SK-N-SH (cell line): Measurements from ENCODE around the gene GALNS. TPM values are rescaled to one million over a fixed set of nuclear protein-coding genes. Genes with fewer than 3 reads are reported as not detected.

Experiments
- CTCF ChIA-PET: fragments of 300-600, 350-600 bp; formaldehyde crosslinking; extraction: SDS; loops from one replicate; lab custom pipeline; 2021; lab: Yijun Ruan, JAX
- POLR2A ChIA-PET: fragments of 350-600 bp; sonication (Branson Sonifier 250); formaldehyde crosslinking; extraction: SDS; loops from one replicate; lab custom pipeline; 2020; ENCODE audit warnings: antibody characterized with exemption, inconsistent platforms; lab: Yijun Ruan, JAX
- DNase-seq: peaks from one replicate; pipeline ENCODE4 v3.0.0; 2012
- H2AFZ ChIP-seq: fragments of 200-600 bp; sonication (generic); 2 replicates; pipeline ENCODE4 v1.8.1; 2016; ENCODE audit warnings: antibody characterized with exemption, mild to moderate bottlenecking, low read depth
- H3F3A ChIP-seq: fragments of 200-600 bp; sonication (generic); replicated peaks from 2 replicates; pipeline ENCODE3; 2016; ENCODE audit warnings: antibody characterized with exemption, mild to moderate bottlenecking; ENCODE audit not compliant: insufficient read depth
- H3K27ac ChIP-seq, 2 experiments: fragments of 200-500 bp in 1 of 2; fragments of 200-600 bp in 1 of 2; sonication (Bioruptor generic) in 1 of 2; sonication (generic), shearing (Covaris generic) in 1 of 2; 2 replicates each; pipeline versions ENCODE4 v1.5.1 to v1.6.1; 2014 to 2016; ENCODE audit warnings: low read depth in 2 of 2, inconsistent platforms in 1 of 2, low read length in 1 of 2, mild to moderate bottlenecking in 1 of 2, mixed read lengths in 1 of 2
- H3K27me3 ChIP-seq: fragments of 200-600 bp; sonication (generic), shearing (Covaris generic); 2 replicates; pipeline ENCODE4 v1.6.1; 2016; ENCODE audit warnings: mixed run types; ENCODE audit not compliant: insufficient read depth
- H3K36me3 ChIP-seq, 2 experiments: fragments of 200-500 bp in 1 of 2; fragments of 200-600 bp in 1 of 2; sonication (Bioruptor generic) in 1 of 2; sonication (generic) in 1 of 2; replicated peaks in 1 of 2; 2 replicates each; pipeline versions ENCODE3 to v1.5.1; 2014 to 2016; ENCODE audit warnings: low read length in 1 of 2, mild to moderate bottlenecking in 1 of 2; ENCODE audit not compliant: insufficient read depth in 2 of 2, control insufficient read depth in 1 of 2
- H3K4me1 ChIP-seq, 2 experiments: fragments of 200-500 bp in 1 of 2; fragments of 200-600 bp in 1 of 2; sonication (Bioruptor generic) in 1 of 2; sonication (generic), shearing (Covaris generic) in 1 of 2; 2 replicates each; pipeline versions ENCODE4 v1.5.1 to v1.6.1; 2014 to 2016; ENCODE audit warnings: low read depth in 1 of 2, low read length in 1 of 2, mixed run types in 1 of 2; ENCODE audit not compliant: insufficient read depth in 2 of 2, control insufficient read depth in 1 of 2
- H3K4me2 ChIP-seq: fragments of 200-600 bp; sonication (generic), shearing (Covaris generic); 2 replicates; pipeline ENCODE4 v1.6.1; 2017; ENCODE audit warnings: mixed run types
- H3K4me3 ChIP-seq, 2 experiments: fragments of 200-500 bp in 1 of 2; fragments of 200-600 bp in 1 of 2; sonication (Bioruptor generic) in 1 of 2; sonication (generic), shearing (Covaris generic) in 1 of 2; 2 replicates each; pipeline versions ENCODE4 v1.5.1 to v1.8.1; 2014 to 2016; ENCODE audit warnings: low read depth in 2 of 2, inconsistent platforms in 1 of 2, low read length in 1 of 2, mild to moderate bottlenecking in 1 of 2, mixed read lengths in 1 of 2, moderate library complexity in 1 of 2
- H3K79me2 ChIP-seq: fragments of 200-600 bp; sonication (generic); 2 replicates; pipeline ENCODE4 v1.8.1; 2017; ENCODE audit warnings: mild to moderate bottlenecking; ENCODE audit not compliant: insufficient read depth
- H3K9ac ChIP-seq: fragments of 200-600 bp; sonication (generic); 2 replicates; pipeline ENCODE4 v1.6.1; 2017; ENCODE audit warnings: mixed run types
- H3K9me2 ChIP-seq: fragments of 200-600 bp; sonication (generic); 2 replicates; pipeline ENCODE4 v1.6.1; 2017; ENCODE audit warnings: mixed run types
- H3K9me3 ChIP-seq: fragments of 200-600 bp; sonication (generic); 2 replicates; pipeline ENCODE4 v1.6.1; 2017; ENCODE audit warnings: mixed run types, mild to moderate bottlenecking, moderate library complexity
- H4K20me1 ChIP-seq: fragments of 200-600 bp; sonication (generic); 2 replicates; pipeline ENCODE4 v1.6.1; 2017; ENCODE audit warnings: mild to moderate bottlenecking, mixed run types; ENCODE audit not compliant: insufficient read depth
- FOXJ3 ChIP-seq: sonication (generic); formaldehyde crosslinking; IDR thresholded peaks from 2 replicates; pipeline ENCODE4 v1.5.1; 2020; ENCODE audit warnings: mild to moderate bottlenecking, missing genetic modification reagents
- GABPA ChIP-seq: IDR thresholded peaks from 2 replicates; pipeline ENCODE4 v1.4.0; 2012; ENCODE audit warnings: low read depth, mild to moderate bottlenecking
- WGBS: methylation state at CpG from one replicate; pipeline ENCODE4 v1.1.6; 2017; ENCODE audit warnings: low lambda C conversion rate; 5-methylcytosine and 5-hydroxymethylcytosine counted together
- polyA plus RNA-seq, 3 experiments: library from polyadenylated mRNA; depleted of rRNA; stranded (reverse); fragments of >200 nt; gene quantifications; 2 replicates each; pipeline ENCODE4 v1.2.3, GENCODE V29; 2012
- TF ChIP-seq, protein P1 (sequence below): IDR thresholded peaks from 2 replicates; pipeline ENCODE4 v1.4.0; 2012; ENCODE audit warnings: low read depth, borderline replicate concordance
- TF ChIP-seq, protein P2 (sequence below): IDR thresholded peaks from 2 replicates; pipeline ENCODE4 v1.4.0; 2012; ENCODE audit warnings: low read depth, borderline replicate concordance

GALNS gene
- polyA plus RNA-seq, 1 of the 3 experiments (the other 2 are of a cell fraction): 16.5 TPM

DNA sequence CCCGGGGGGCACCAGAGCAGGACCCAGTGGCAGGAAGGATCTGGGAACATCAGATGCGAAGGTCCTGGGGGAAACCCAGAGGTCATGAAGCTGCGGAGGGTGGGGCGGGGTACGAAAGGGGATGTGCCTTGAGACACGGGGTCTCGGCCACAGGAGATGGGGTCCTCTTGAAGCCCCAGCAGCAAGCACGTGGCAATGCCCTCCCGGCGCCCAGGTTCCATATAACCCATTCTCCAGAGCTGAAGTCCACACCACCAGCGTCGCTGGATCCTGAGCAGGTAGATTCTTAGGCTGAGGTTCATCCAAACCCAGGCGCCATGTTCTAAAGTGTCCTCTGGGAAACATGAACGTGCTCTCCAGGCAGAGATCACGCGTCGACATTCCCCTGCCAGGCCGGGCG is 92.7 kb downstream of the GALNS start:
- ChIA-PET POLR2A (interaction anchor here (0.7 kb wide), 1 partner anchor 10 kb away, joined by 7 read pairs; no protein-coding TSS in a partner anchor), CTCF (interaction anchor here (0.6 to 30.9 kb wide), 3 partner anchors 8 to 319 kb away, joined by 3 to 540 read pairs (median 93); no protein-coding TSS in a partner anchor)
- no peaks in the 10 kb centered on the region for H3F3A ChIP-seq
- 89% methylated on average over 8 of the region's 19 CpGs for WGBS
- H3K79me2 ChIP-seq: peaks cover 98% of the 10 kb centered on the region
- H3K27me3 ChIP-seq: no peaks in the 10 kb centered on the region
- H3K4me3 ChIP-seq: no peak overlapping the region
- H3K36me3 ChIP-seq: peaks cover 0 to 3% of the 10 kb centered on the region in 2 experiments
- H4K20me1 ChIP-seq: peaks cover 97% of the 10 kb centered on the region
- H3K4me1 ChIP-seq: peaks cover 19 to 22% of the 10 kb centered on the region in 2 experiments; a peak in 3 of 4 replicates
- H3K4me2 ChIP-seq: no peak overlapping the region
- no peaks in the 10 kb centered on the region for H3K9me2 ChIP-seq
- TF ChIP-seq FOXJ3 (CRISPR knock-in tag): no peak
- TF ChIP-seq, protein P1, sequence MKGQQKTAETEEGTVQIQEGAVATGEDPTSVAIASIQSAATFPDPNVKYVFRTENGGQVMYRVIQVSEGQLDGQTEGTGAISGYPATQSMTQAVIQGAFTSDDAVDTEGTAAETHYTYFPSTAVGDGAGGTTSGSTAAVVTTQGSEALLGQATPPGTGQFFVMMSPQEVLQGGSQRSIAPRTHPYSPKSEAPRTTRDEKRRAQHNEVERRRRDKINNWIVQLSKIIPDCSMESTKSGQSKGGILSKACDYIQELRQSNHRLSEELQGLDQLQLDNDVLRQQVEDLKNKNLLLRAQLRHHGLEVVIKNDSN: no peak
- no peak for TF ChIP-seq GABPA
- TF ChIP-seq, protein P2, sequence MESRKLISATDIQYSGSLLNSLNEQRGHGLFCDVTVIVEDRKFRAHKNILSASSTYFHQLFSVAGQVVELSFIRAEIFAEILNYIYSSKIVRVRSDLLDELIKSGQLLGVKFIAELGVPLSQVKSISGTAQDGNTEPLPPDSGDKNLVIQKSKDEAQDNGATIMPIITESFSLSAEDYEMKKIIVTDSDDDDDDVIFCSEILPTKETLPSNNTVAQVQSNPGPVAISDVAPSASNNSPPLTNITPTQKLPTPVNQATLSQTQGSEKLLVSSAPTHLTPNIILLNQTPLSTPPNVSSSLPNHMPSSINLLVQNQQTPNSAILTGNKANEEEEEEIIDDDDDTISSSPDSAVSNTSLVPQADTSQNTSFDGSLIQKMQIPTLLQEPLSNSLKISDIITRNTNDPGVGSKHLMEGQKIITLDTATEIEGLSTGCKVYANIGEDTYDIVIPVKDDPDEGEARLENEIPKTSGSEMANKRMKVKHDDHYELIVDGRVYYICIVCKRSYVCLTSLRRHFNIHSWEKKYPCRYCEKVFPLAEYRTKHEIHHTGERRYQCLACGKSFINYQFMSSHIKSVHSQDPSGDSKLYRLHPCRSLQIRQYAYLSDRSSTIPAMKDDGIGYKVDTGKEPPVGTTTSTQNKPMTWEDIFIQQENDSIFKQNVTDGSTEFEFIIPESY: no peak
- H3K9ac ChIP-seq: no peak overlapping the region
- no peak for DNase-seq
- H3K27ac ChIP-seq: no peak overlapping the region
- H2AFZ ChIP-seq: no peak overlapping the region
- no peaks in the 10 kb centered on the region for H3K9me3 ChIP-seq

Other genes with a start within 250 kb of the GALNS start
- 0.07 TPM in 1 of 2 replicates, not detected in the other for gene IL17C, start 218.4 kb downstream of the GALNS start, polyA plus RNA-seq (2012; rRNA removed)
- gene CYBA, start 205.9 kb downstream of the GALNS start, polyA plus RNA-seq (2012; rRNA removed): 116 and 176 TPM in 2 replicates
- gene MVD, start 193.9 kb downstream of the GALNS start, polyA plus RNA-seq (2012; rRNA removed): 14.7 and 15.7 TPM in 2 replicates
- 0.03 and 0.18 TPM in 2 replicates for gene SNAI3, start 170.4 kb downstream of the GALNS start, polyA plus RNA-seq (2012; rRNA removed)
- 17.0 and 17.2 TPM in 2 replicates for gene RNF166, start 150.5 kb downstream of the GALNS start, polyA plus RNA-seq (2012; rRNA removed)
- gene CTU2, start 150.4 kb downstream of the GALNS start, polyA plus RNA-seq (2012; rRNA removed): 16.2 and 16.5 TPM in 2 replicates
- 111 and 184 TPM in 2 replicates for gene PIEZO1, start 71.7 kb downstream of the GALNS start, polyA plus RNA-seq (2012; rRNA removed)
- 3.1 and 6.1 TPM in 2 replicates for gene CDT1, start 53.2 kb downstream of the GALNS start, polyA plus RNA-seq (2012; rRNA removed)
- gene APRT, start 45.0 kb downstream of the GALNS start, polyA plus RNA-seq (2012; rRNA removed): 178 and 192 TPM in 2 replicates
- gene TRAPPC2L, start 180 bp upstream of the GALNS start, polyA plus RNA-seq (2012; rRNA removed): 73.9 and 74.4 TPM in 2 replicates
- gene PABPN1L, start 9.7 kb upstream of the GALNS start, polyA plus RNA-seq (2012; rRNA removed): not detected in 2 replicates
- gene CBFA2T3, start 120.3 kb upstream of the GALNS start, polyA plus RNA-seq (2012; rRNA removed): not detected in 2 replicates
- 14.9 and 18.8 TPM in 2 replicates for gene ACSF3, start 236.9 kb upstream of the GALNS start, polyA plus RNA-seq (2012; rRNA removed)